Nephron (organoid): Measurements from ENCODE around the gene CCNC.
A peak's percentile ranks its signal among the peaks of the same experiment; 100 is the strongest.

Source experiments
- H3K27ac Mint-ChIP-seq, 3 experiments: 2 replicates each; pipeline ENCODE4 v1.8.0; 2020; ENCODE audit warnings: mixed read lengths in 3 of 3, mild to moderate bottlenecking in 2 of 3, moderate library complexity in 1 of 3
- H3K27me3 Mint-ChIP-seq: 2 replicates; pipeline ENCODE4 v1.8.0; 2021; ENCODE audit warnings: low read depth, mild to moderate bottlenecking, moderate library complexity, mixed read lengths
- H3K36me3 Mint-ChIP-seq: 2 replicates; pipeline ENCODE4 v1.8.0; 2020; ENCODE audit warnings: low read depth, mixed read lengths
- H3K4me1 Mint-ChIP-seq: 2 replicates; pipeline ENCODE4 v1.8.0; 2020; ENCODE audit warnings: mixed read lengths
- H3K4me3 Mint-ChIP-seq, 3 experiments: 2 replicates each; pipeline ENCODE4 v1.8.0; 2020; ENCODE audit warnings: mild to moderate bottlenecking in 3 of 3, mixed read lengths in 3 of 3, moderate library complexity in 2 of 3
- H3K9me3 Mint-ChIP-seq: 2 replicates; pipeline ENCODE4 v1.8.0; 2020; ENCODE audit warnings: mixed read lengths
- CTCF ChIP-seq, 3 experiments: fragments of 200-600 bp; sonication (generic); IDR thresholded peaks; one replicate each; pipeline ENCODE4 v1.5.0; 2021; ENCODE audit warnings: antibody characterized with exemption in 3 of 3; ENCODE audit not compliant: unreplicated experiment in 3 of 3

Gene CCNC, protein sequence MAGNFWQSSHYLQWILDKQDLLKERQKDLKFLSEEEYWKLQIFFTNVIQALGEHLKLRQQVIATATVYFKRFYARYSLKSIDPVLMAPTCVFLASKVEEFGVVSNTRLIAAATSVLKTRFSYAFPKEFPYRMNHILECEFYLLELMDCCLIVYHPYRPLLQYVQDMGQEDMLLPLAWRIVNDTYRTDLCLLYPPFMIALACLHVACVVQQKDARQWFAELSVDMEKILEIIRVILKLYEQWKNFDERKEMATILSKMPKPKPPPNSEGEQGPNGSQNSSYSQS

GRCh38 chr6:99568103-99568933 is at the start of gene CCNC:
Gene CCNC (minus strand): TSS chr6:99568660. CDS start chr6:99568527, 133 bp downstream.
- peaks cover 3% of the 10 kb centered on the region for H3K27me3 Mint-ChIP-seq
- H3K36me3 Mint-ChIP-seq = peaks cover 2% of the 10 kb centered on the region
- H3K4me3 Mint-ChIP-seq = peak within 1 kb of the TSS; percentile 96 to 99 (median 96)
- H3K9me3 Mint-ChIP-seq = peaks cover 3% of the 10 kb centered on the region
- peaks cover 25% of the 10 kb centered on the region for H3K4me1 Mint-ChIP-seq
- peak within 1 kb of the TSS; percentile 94 to 99 (median 96) for H3K27ac Mint-ChIP-seq
- TF ChIP-seq CTCF (IDR thresholded peaks at IDR 0.05; ENCODE audit: unreplicated experiment in 3 of 3) = no peak

DNA sequence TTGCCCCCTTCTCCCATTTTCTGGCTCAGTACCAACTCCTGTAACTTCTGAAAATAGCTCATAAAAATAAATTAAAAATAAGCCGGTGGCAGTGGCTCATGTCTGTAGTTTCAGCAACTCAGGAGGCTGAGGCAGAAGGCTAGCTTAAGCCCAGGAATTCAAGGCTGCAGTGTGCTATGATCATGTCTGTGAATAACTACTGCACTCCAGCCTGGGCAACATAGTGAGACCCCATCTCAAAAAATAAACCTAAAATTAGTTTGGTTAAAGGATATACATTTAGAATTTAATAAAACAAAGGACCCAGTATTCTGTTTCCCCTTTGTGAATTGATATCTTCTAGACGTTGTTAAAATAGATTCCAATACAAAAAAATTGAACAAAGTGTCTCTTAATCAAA is 48.7 kb upstream of the CCNC start:
- Mint-ChIP-seq H3K27me3 (peaks cover 98% of the 10 kb centered on the region), H3K9me3 (peaks cover 5% of the 10 kb centered on the region), H3K36me3 (no peaks in the 10 kb centered on the region), H3K4me3 (no peak overlapping the region), H3K27ac (no peak overlapping the region), H3K4me1 (peaks cover 8% of the 10 kb centered on the region)
- TF ChIP-seq CTCF (IDR thresholded peaks at IDR 0.05; ENCODE audit: unreplicated experiment in 3 of 3) = no peak

GRCh38 chr6:99614430-99615186 is 46.1 kb upstream of the CCNC start:
- peak overlapping the region; percentile 77 to 81 (median 77) for H3K4me3 Mint-ChIP-seq
- H3K27ac Mint-ChIP-seq = no peak overlapping the region
- H3K27me3 Mint-ChIP-seq = peaks cover 98% of the 10 kb centered on the region
- H3K36me3 Mint-ChIP-seq = no peaks in the 10 kb centered on the region
- peaks cover 5% of the 10 kb centered on the region for H3K9me3 Mint-ChIP-seq
- TF ChIP-seq CTCF (IDR thresholded peaks at IDR 0.05; ENCODE audit: unreplicated experiment in 3 of 3) = peak in 1 of 3 experiments; percentile 21
- peaks cover 8% of the 10 kb centered on the region for H3K4me1 Mint-ChIP-seq

DNA sequence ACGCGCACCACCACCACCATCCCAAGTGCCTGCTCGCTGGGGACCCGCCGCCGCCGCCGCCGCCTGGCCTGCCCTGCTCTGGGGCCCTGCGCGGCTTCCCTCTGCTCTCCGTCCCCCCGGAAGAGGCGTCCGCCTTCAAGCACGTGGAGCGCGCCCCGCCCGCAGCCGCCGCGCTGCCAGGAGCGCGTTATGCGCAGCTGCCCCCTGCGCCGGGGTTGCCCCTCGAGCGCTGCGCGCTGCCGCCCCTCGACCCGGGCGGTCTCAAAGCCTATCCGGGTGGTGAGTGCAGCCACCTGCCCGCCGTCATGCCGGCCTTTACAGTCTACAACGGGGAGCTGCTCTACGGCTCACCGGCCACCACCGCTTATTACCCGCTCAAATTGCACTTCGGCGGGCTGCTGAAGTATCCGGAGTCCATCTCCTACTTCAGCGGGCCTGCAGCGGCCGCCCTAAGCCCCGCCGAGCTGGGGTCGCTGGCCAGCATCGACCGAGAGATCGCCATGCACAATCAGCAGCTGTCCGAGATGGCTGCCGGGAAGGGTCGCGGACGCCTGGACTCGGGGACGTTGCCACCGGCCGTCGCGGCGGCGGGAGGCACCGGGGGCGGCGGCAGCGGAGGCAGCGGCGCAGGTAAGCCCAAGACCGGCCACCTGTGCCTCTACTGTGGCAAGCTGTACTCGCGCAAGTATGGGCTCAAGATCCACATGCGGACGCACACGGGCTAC is 45.4 kb upstream of the CCNC start:
- TF ChIP-seq CTCF (IDR thresholded peaks at IDR 0.05; ENCODE audit: unreplicated experiment in 3 of 3) = peak in 1 of 3 experiments; percentile 15
- Mint-ChIP-seq H3K27ac (no peak overlapping the region), H3K27me3 (peaks cover 98% of the 10 kb centered on the region), H3K36me3 (no peaks in the 10 kb centered on the region), H3K4me3 (peak overlapping the region; percentile 71 to 77 (median 77)), H3K9me3 (peaks cover 9% of the 10 kb centered on the region), H3K4me1 (peaks cover 8% of the 10 kb centered on the region)

DNA sequence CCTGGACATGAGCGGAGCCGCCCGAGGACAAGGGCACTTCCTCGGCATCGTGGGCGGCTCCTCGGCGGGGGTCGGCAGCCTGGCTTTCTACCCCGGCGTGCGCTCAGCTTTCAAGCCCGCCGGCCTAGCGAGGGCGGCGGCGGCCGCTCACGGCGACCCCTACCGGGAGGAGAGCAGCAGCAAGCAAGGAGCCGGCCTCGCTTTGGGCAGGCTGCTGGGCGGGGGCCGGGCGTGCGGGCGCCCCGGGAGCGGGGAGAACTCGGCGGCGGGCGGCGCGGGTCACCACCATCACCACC is 44.9 kb upstream of the CCNC start:
- peaks cover 8% of the 10 kb centered on the region for H3K4me1 Mint-ChIP-seq
- peaks cover 7% of the 10 kb centered on the region for H3K9me3 Mint-ChIP-seq
- H3K27me3 Mint-ChIP-seq = peaks cover 98% of the 10 kb centered on the region

More for the DNA sequence above, 44.9 kb upstream of the CCNC start:
- Mint-ChIP-seq H3K4me3 (peak overlapping the region in 1 of 3 experiments; percentile 47), H3K27ac (no peak overlapping the region), H3K36me3 (no peaks in the 10 kb centered on the region)
- peak; percentile 58 to 63 (median 60) for TF ChIP-seq CTCF (IDR thresholded peaks at IDR 0.05; ENCODE audit: unreplicated experiment in 3 of 3)
